HepG2 (cell line): ENCODE data around the gene THAP10. TPM values are rescaled to one million over a fixed set of nuclear protein-coding genes. Genes with fewer than 3 reads are reported as not detected.

Experiments used
- ATAC-seq: fragments of 200-7000 bp; cut with Tn5 transposase; 3 replicates; pipeline ENCODE4 v1.9.1; 2020; ENCODE audit warnings: mild to moderate bottlenecking, moderate library complexity
- BruUV-seq: library from RNA; stranded (reverse); fragments of 400-500 nt; replicated peaks from 2 replicates; lab custom pipeline; 2021; lab: Mats Ljungman, UMichigan
- CTCF ChIA-PET: fragments of 300-600 bp; formaldehyde crosslinking; extraction: SDS; loops from one replicate; lab custom pipeline; 2021; ENCODE audit warnings: low total read pairs, inconsistent platforms, low intra/inter-chr PET ratio; lab: Yijun Ruan, JAX
- POLR2A ChIA-PET: fragments of 350-600 bp; sonication (Branson Sonifier 250); formaldehyde crosslinking; loops from one replicate; lab custom pipeline; 2020; ENCODE audit warnings: antibody characterized with exemption, inconsistent platforms; lab: Yijun Ruan, JAX
- DNase-seq: peaks from one replicate; pipeline ENCODE4 v3.0.0-alpha.2; 2015; ENCODE audit warnings: low spot score
- FAIRE-seq: peaks from 3 replicates; lab custom pipeline; 2011; peaks lifted over from hg19 to GRCh38; lab: Jason Lieb, UNC
- H2AFZ ChIP-seq: one replicate; pipeline ENCODE4 v1.6.1; 2011; ENCODE audit warnings: low read length, inconsistent platforms
- H3K27ac ChIP-seq: fragments of 300-600 bp; 3 replicates; pipeline ENCODE4 v1.8.0; 2011; ENCODE audit warnings: mixed run types, mild to moderate bottlenecking, mixed read lengths, low read length, inconsistent platforms; ENCODE audit not compliant: insufficient read depth; ENCODE audit errors: extremely low read length
- H3K27me3 ChIP-seq, 2 experiments: fragments of 200-600 bp in 1 of 2; 2 replicates in 1 of 2; 3 replicates in 1 of 2; pipeline versions ENCODE4 v1.6.0 to v1.8.0; 2011; ENCODE audit warnings: low read length in 2 of 2, mild to moderate bottlenecking in 2 of 2, moderate library complexity in 2 of 2, inconsistent platforms in 1 of 2; ENCODE audit not compliant: insufficient read depth in 2 of 2, control insufficient read depth in 1 of 2
- H3K36me3 ChIP-seq, 2 experiments: fragments of 200-600 bp in 1 of 2; replicated peaks in 1 of 2; 2 replicates in 1 of 2; 3 replicates in 1 of 2; pipeline versions ENCODE4 v1.5.1 to v1.8.0; 2011; ENCODE audit warnings: low read length in 2 of 2, inconsistent platforms in 1 of 2; ENCODE audit not compliant: insufficient read depth in 2 of 2, control insufficient read depth in 1 of 2
- H3K4me1 ChIP-seq: 2 replicates; pipeline ENCODE4 v1.5.1; 2012; ENCODE audit warnings: low read length, inconsistent platforms; ENCODE audit not compliant: insufficient read depth
- H3K4me2 ChIP-seq: 2 replicates; pipeline ENCODE4 v1.6.0; 2011; ENCODE audit warnings: low read depth, low read length, inconsistent platforms
- H3K4me3 ChIP-seq, 3 experiments: fragments of 200-600 bp in 1 of 3; sonication (generic), shearing (Covaris generic) in 1 of 3; replicated peaks in 1 of 3; 2 replicates each; pipeline ENCODE4 v1.5.1; 2011 to 2016; ENCODE audit warnings: low read length in 3 of 3, inconsistent platforms in 2 of 3, low read depth in 2 of 3, mild to moderate bottlenecking in 2 of 3, control low read depth in 1 of 3, mixed read lengths in 1 of 3; ENCODE audit not compliant: insufficient read depth in 1 of 3
- H3K79me2 ChIP-seq: one replicate; pipeline ENCODE4 v1.6.1; 2011; ENCODE audit warnings: low read length, inconsistent platforms; ENCODE audit not compliant: insufficient read depth
- H3K9ac ChIP-seq: 2 replicates; pipeline ENCODE4 v1.6.0; 2011; ENCODE audit warnings: mild to moderate bottlenecking, low read depth, low read length, inconsistent platforms; ENCODE audit not compliant: insufficient read depth
- H3K9me3 ChIP-seq: 2 replicates; pipeline ENCODE4 v1.5.1; 2012; ENCODE audit warnings: mild to moderate bottlenecking, low read length
- H4K20me1 ChIP-seq: 2 replicates; pipeline ENCODE4 v1.6.0; 2011; ENCODE audit warnings: inconsistent platforms, mild to moderate bottlenecking, low read length, moderate library complexity; ENCODE audit not compliant: insufficient read depth
- CENPT ChIP-seq: sonication (generic); formaldehyde crosslinking; IDR thresholded peaks from 2 replicates; pipeline ENCODE4 v1.8.0; 2022; ENCODE audit warnings: low read depth, mild to moderate bottlenecking, moderate library complexity, missing genetic modification reagents
- EED ChIP-seq: sonication (generic); formaldehyde crosslinking; IDR thresholded peaks from 2 replicates; pipeline ENCODE4 v1.5.0; 2020; ENCODE audit warnings: mild to moderate bottlenecking, missing genetic modification reagents
- ETV5 ChIP-seq: IDR thresholded peaks from 2 replicates; pipeline ENCODE4 v1.6.1; 2018; ENCODE audit warnings: missing biosample characterization, missing genetic modification reagents, inconsistent platforms, borderline replicate concordance
- KDM4B ChIP-seq: sonication (generic); formaldehyde crosslinking; IDR thresholded peaks from 2 replicates; pipeline ENCODE4 v1.4.0; 2020; ENCODE audit warnings: missing genetic modification reagents
- KDM5B ChIP-seq: sonication (generic); formaldehyde crosslinking; IDR thresholded peaks from 2 replicates; pipeline ENCODE4 v1.4.0; 2020; ENCODE audit warnings: missing genetic modification reagents, mild to moderate bottlenecking, borderline replicate concordance
- KLF12 ChIP-seq: sonication (generic); formaldehyde crosslinking; IDR thresholded peaks from 2 replicates; pipeline ENCODE4 v1.4.0; 2020; ENCODE audit warnings: missing genetic modification reagents, borderline replicate concordance
- NCOR1 ChIP-seq: fragments of 200-600 bp; sonication (generic); IDR thresholded peaks from 2 replicates; pipeline ENCODE4 v1.7.0; 2017; ENCODE audit warnings: antibody characterized with exemption, low read length, borderline replicate concordance
- YY1 ChIP-seq: IDR thresholded peaks from 2 replicates; pipeline ENCODE4 v1.6.1; 2011; ENCODE audit warnings: low read length, low read depth, moderate library complexity, mild to moderate bottlenecking; ENCODE audit not compliant: insufficient read depth, insufficient replicate concordance
- ZIK1 ChIP-seq: sonication (generic); formaldehyde crosslinking; IDR thresholded peaks from 2 replicates; pipeline ENCODE4 v1.5.0; 2020; ENCODE audit warnings: mild to moderate bottlenecking, low read depth, missing genetic modification reagents, borderline replicate concordance
- ZMYM2 ChIP-seq: sonication (generic); formaldehyde crosslinking; IDR thresholded peaks from 2 replicates; pipeline ENCODE4 v1.8.0; 2022; ENCODE audit warnings: mild to moderate bottlenecking, missing genetic modification reagents
- ZNF264 ChIP-seq: sonication (generic); formaldehyde crosslinking; IDR thresholded peaks from 2 replicates; pipeline ENCODE4 v1.4.0; 2020; ENCODE audit warnings: missing genetic modification reagents
- ZNF354B ChIP-seq: sonication (generic); formaldehyde crosslinking; IDR thresholded peaks from 2 replicates; pipeline ENCODE4 v1.8.0; 2022; ENCODE audit warnings: mild to moderate bottlenecking, missing genetic modification reagents
- ZSCAN21 ChIP-seq: sonication (generic); formaldehyde crosslinking; IDR thresholded peaks from 2 replicates; pipeline ENCODE4 v1.8.0; 2022; ENCODE audit warnings: mild to moderate bottlenecking, missing genetic modification reagents, moderate library complexity, borderline replicate concordance
- WGBS: methylation state at CpG from one replicate; pipeline ENCODE4 v1.1.6; 2017; ENCODE audit warnings: low lambda C conversion rate; 5-methylcytosine and 5-hydroxymethylcytosine counted together
- in situ Hi-C: cut with HindIII; loops from 2 replicates; pipeline ENCODE4 v1.10.0; 2017; ENCODE audit warnings: low pct_unique_long_range_greater_than_20kb; ENCODE audit not compliant: extremely low pct_ligation_motif_present
- intact Hi-C: fragments of 100-400 bp; cut with micrococcal nuclease; formaldehyde crosslinking; loops from one replicate; pipeline ENCODE4 v1.10.0; 2022; ENCODE audit not compliant: unreplicated experiment
- polyA plus RNA-seq, 8 experiments: library from polyadenylated mRNA; depleted of rRNA in 3 of 8; stranded (reverse) in 7 of 8; unstranded in 1 of 8; fragments of >200 nt; fragmentation: Illumina TruSeq in 4 of 8; extraction: Trizol in 4 of 8; gene quantifications; 2 replicates each; pipeline versions ENCODE4 v1.2.1 to v1.2.3, GENCODE V29; 2011 to 2016; ENCODE audit warnings: low read depth in 4 of 8, missing spikeins in 1 of 8, mixed read lengths in 1 of 8; ENCODE audit not compliant: insufficient read depth in 1 of 8
- total RNA-seq, 5 experiments: library from RNA; depleted of rRNA; stranded (reverse); fragments of >200 nt; fragmentation: Illumina TruSeq; extraction: Trizol; gene quantifications; 2 replicates each; pipeline ENCODE4 v1.2.3, GENCODE V29; 2016; ENCODE audit warnings: low read depth in 1 of 5
- TF ChIP-seq, protein P1 (sequence below): sonication (generic); formaldehyde crosslinking; conservative IDR thresholded peaks from 2 replicates; pipeline ENCODE4 v1.4.0; 2020; ENCODE audit warnings: missing genetic modification reagents
- TF ChIP-seq, protein P2 (sequence below): sonication (generic); formaldehyde crosslinking; IDR thresholded peaks from 2 replicates; pipeline ENCODE4 v1.4.0; 2020; ENCODE audit warnings: mild to moderate bottlenecking, missing genetic modification reagents
- TF ChIP-seq, protein P3 (sequence below): sonication (generic); formaldehyde crosslinking; IDR thresholded peaks from 2 replicates; pipeline ENCODE4 v1.5.0; 2020; ENCODE audit warnings: missing genetic modification reagents

Gene THAP10
- total and polyA plus RNA-seq, 2 of the 13 experiments (the other 11 are each of a cell fraction or from before 2014, with no cell fraction given) = 0.64 to 0.69 TPM

DNA sequence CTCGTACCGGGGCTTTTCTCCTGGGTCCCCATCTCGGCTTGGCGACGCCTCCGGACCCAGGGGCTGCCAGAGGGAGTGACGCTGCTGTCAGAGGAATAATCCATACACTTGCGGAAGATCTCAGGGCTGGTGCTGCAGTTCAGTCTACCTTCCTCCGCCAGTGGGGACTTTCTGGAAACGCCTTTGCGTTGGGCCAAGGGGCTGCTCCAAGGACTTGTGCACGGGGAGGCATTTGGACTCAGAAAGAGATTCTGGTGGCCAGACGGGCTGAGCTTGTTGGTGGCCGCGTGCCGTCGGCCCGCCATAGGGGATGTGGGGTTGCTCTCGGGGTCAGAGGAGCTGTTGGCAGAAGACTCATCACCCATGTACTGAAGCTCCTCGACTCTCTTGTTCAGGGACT, 60.1 kb downstream of the THAP10 start:
- no TSS peak for BruUV-seq
- Histone ChIP-seq H3K9ac (no peak overlapping the region), H3K4me1 (peaks cover 38% of the 10 kb centered on the region), H4K20me1 (no peaks in the 10 kb centered on the region), H3K27ac (no peak overlapping the region), H3K79me2 (no peaks in the 10 kb centered on the region), H2AFZ (no peak overlapping the region), H3K27me3 (no peaks in the 10 kb centered on the region), H3K36me3 (no peaks in the 10 kb centered on the region), H3K4me2 (no peak overlapping the region), H3K4me3 (no peak overlapping the region), H3K9me3 (no peaks in the 10 kb centered on the region)
- in situ Hi-C loops (no loop called here), intact Hi-C loops (no loop called here)
- POLR2A ChIA-PET = interaction anchor here (6.9 kb wide), 1 partner anchor 22 kb away, joined by 69 read pairs; the partner anchor contains the start of gene LARP6
- CTCF ChIA-PET = no interaction called here
- FAIRE-seq (no peak), ATAC-seq (no peak), DNase-seq (no peak)
- 96% methylated on average over 12 of the region's 20 CpGs for WGBS
- TF ChIP-seq, protein P1, sequence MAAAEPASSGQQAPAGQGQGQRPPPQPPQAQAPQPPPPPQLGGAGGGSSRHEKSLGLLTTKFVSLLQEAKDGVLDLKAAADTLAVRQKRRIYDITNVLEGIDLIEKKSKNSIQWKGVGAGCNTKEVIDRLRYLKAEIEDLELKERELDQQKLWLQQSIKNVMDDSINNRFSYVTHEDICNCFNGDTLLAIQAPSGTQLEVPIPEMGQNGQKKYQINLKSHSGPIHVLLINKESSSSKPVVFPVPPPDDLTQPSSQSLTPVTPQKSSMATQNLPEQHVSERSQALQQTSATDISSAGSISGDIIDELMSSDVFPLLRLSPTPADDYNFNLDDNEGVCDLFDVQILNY = no peak
- TF ChIP-seq ZNF354B (CRISPR knock-in tag) = no peak
- TF ChIP-seq ZNF264 (CRISPR knock-in tag) = no peak
- TF ChIP-seq EED (CRISPR knock-in tag) = no peak
- TF ChIP-seq, protein P2, sequence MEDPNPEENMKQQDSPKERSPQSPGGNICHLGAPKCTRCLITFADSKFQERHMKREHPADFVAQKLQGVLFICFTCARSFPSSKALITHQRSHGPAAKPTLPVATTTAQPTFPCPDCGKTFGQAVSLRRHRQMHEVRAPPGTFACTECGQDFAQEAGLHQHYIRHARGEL (CRISPR knock-in tag) = no peak
- TF ChIP-seq ZMYM2 (CRISPR knock-in tag) = no peak
- TF ChIP-seq ZIK1 (CRISPR knock-in tag) = no peak
- TF ChIP-seq ETV5 (CRISPR knock-in tag) = no peak
- TF ChIP-seq, protein P3, sequence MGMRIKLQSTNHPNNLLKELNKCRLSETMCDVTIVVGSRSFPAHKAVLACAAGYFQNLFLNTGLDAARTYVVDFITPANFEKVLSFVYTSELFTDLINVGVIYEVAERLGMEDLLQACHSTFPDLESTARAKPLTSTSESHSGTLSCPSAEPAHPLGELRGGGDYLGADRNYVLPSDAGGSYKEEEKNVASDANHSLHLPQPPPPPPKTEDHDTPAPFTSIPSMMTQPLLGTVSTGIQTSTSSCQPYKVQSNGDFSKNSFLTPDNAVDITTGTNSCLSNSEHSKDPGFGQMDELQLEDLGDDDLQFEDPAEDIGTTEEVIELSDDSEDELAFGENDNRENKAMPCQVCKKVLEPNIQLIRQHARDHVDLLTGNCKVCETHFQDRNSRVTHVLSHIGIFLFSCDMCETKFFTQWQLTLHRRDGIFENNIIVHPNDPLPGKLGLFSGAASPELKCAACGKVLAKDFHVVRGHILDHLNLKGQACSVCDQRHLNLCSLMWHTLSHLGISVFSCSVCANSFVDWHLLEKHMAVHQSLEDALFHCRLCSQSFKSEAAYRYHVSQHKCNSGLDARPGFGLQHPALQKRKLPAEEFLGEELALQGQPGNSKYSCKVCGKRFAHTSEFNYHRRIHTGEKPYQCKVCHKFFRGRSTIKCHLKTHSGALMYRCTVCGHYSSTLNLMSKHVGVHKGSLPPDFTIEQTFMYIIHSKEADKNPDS (CRISPR knock-in tag) = no peak
- TF ChIP-seq YY1 = no peak
- TF ChIP-seq KDM4B = no peak
- no peak for TF ChIP-seq KDM5B
- TF ChIP-seq ZSCAN21 = no peak
- TF ChIP-seq NCOR1 = no peak
- no peak for TF ChIP-seq KLF12 (CRISPR knock-in tag)
- no peak for TF ChIP-seq CENPT (CRISPR knock-in tag)
